ENCODE data around the gene KAT14. TPM values are rescaled to one million over a fixed set of nuclear protein-coding genes. Genes with fewer than 3 reads are reported as not detected.
A peak's percentile ranks its signal among the peaks of the same experiment; 100 is the strongest.
"Not testable (repeated sequence)": the region's sequence is repeated elsewhere in the genome, so short reads cannot be mapped to it uniquely, and the experiment has no call there.

The KAT14 gene
- total and polyA plus RNA-seq, 4 donors: 5.3 to 12.9 (median 8.6) TPM

- ATAC-seq (ENCODE audit: insufficient read depth, low FRiP score) (no peak), DNase-seq (peak; percentile 57 to 73 (median 71))
- Histone ChIP-seq H3K4me1 (ENCODE audit: control insufficient read depth in 5 of 5, insufficient read depth in 5 of 5, low read length in 5 of 5) (peaks cover 0 to 22% (median 2%) of the 10 kb centered on the region in 5 donors), H3K9me3 (ENCODE audit: control insufficient read depth in 4 of 4, insufficient read depth in 3 of 4, low read length in 3 of 4) (peaks cover 0 to 4% (median 0%) of the 10 kb centered on the region in 4 donors), H3K4me3 (no peak overlapping the region), H3K27ac (ENCODE audit: low read depth in 1 of 2, low read length in 1 of 2) (no peak overlapping the region), H3K27me3 (ENCODE audit: control insufficient read depth in 3 of 3, insufficient read depth in 3 of 3, low read length in 2 of 3) (no peaks in the 10 kb centered on the region), H3K36me3 (ENCODE audit: control insufficient read depth in 4 of 4, insufficient read depth in 4 of 4, low read length in 4 of 4) (no peaks in the 10 kb centered on the region), H3K9ac (ENCODE audit: insufficient read depth in 1 of 2, low read length in 2 of 2) (peak overlapping the region in 1 of 2 donors; percentile 63)
- 32 to 47% methylated on average over 9 of the region's 9 CpGs for WGBS, 2 donors
- no peak for TF ChIP-seq CTCF (IDR thresholded peaks at IDR 0.05; ENCODE audit: control extremely low read depth, extremely low read depth)
These were observed 87.4 kb downstream of the KAT14 start for GRCh38 chr20:18224968-18225568.

- peaks cover 0 to 22% (median 2%) of the 10 kb centered on the region in 5 donors for H3K4me1 ChIP-seq (ENCODE audit: control insufficient read depth in 5 of 5, insufficient read depth in 5 of 5, low read length in 5 of 5)
- ATAC-seq (ENCODE audit: insufficient read depth, low FRiP score) (no peak), DNase-seq (peak in 2 of 3 donors; percentile 6 to 11)
- H3K9ac ChIP-seq (ENCODE audit: insufficient read depth in 1 of 2, low read length in 2 of 2): no peak overlapping the region
- H3K36me3 ChIP-seq (ENCODE audit: control insufficient read depth in 4 of 4, insufficient read depth in 4 of 4, low read length in 4 of 4): no peaks in the 10 kb centered on the region
- TF ChIP-seq CTCF (IDR thresholded peaks at IDR 0.05; ENCODE audit: control extremely low read depth, extremely low read depth): no peak
- H3K4me3 ChIP-seq: no peak overlapping the region
- H3K27ac ChIP-seq (ENCODE audit: low read depth in 1 of 2, low read length in 1 of 2): no peak overlapping the region
- no peaks in the 10 kb centered on the region for H3K27me3 ChIP-seq (ENCODE audit: control insufficient read depth in 3 of 3, insufficient read depth in 3 of 3, low read length in 2 of 3)
- WGBS, 2 donors: 66 to 79% methylated on average over 4 of the region's 4 CpGs
- peaks cover 0 to 4% (median 0%) of the 10 kb centered on the region in 4 donors for H3K9me3 ChIP-seq (ENCODE audit: control insufficient read depth in 4 of 4, insufficient read depth in 3 of 4, low read length in 3 of 4)
These were observed 88.0 kb downstream of the KAT14 start for GRCh38 chr20:18225632-18226031.

GRCh38 chr20:18226741-18227140, 89.1 kb downstream of the KAT14 start:
- DNase-seq; H3K36me3 ChIP-seq (ENCODE audit: control insufficient read depth in 4 of 4, insufficient read depth in 4 of 4, low read length in 4 of 4); H3K27me3 ChIP-seq (ENCODE audit: control insufficient read depth in 3 of 3, insufficient read depth in 3 of 3, low read length in 2 of 3); H3K9me3 ChIP-seq (ENCODE audit: control insufficient read depth in 4 of 4, insufficient read depth in 3 of 4, low read length in 3 of 4); H3K4me3 ChIP-seq; H3K9ac ChIP-seq (ENCODE audit: insufficient read depth in 1 of 2, low read length in 2 of 2); ATAC-seq (ENCODE audit: insufficient read depth, low FRiP score); H3K27ac ChIP-seq (ENCODE audit: low read depth in 1 of 2, low read length in 1 of 2): not testable (repeated sequence)
- 92 to 93% methylated on average over 27 to 28 of the region's 28 CpGs for WGBS, 2 donors
- H3K4me1 ChIP-seq (ENCODE audit: control insufficient read depth in 5 of 5, insufficient read depth in 5 of 5, low read length in 5 of 5): peaks cover 0 to 22% (median 2%) of the 10 kb centered on the region in 5 donors

- Histone ChIP-seq H3K4me1 (ENCODE audit: control insufficient read depth in 5 of 5, insufficient read depth in 5 of 5, low read length in 5 of 5) (no peaks in the 10 kb centered on the region), H3K27me3 (ENCODE audit: control insufficient read depth in 3 of 3, insufficient read depth in 3 of 3, low read length in 2 of 3) (no peaks in the 10 kb centered on the region), H3K36me3 (ENCODE audit: control insufficient read depth in 4 of 4, insufficient read depth in 4 of 4, low read length in 4 of 4) (no peaks in the 10 kb centered on the region), H3K27ac (ENCODE audit: low read depth in 1 of 2, low read length in 1 of 2) (no peak overlapping the region), H3K4me3 (no peak overlapping the region), H3K9ac (ENCODE audit: insufficient read depth in 1 of 2, low read length in 2 of 2) (no peak overlapping the region), H3K9me3 (ENCODE audit: control insufficient read depth in 4 of 4, insufficient read depth in 3 of 4, low read length in 3 of 4) (peaks cover 0 to 4% (median 0%) of the 10 kb centered on the region in 4 donors)
- ATAC-seq (ENCODE audit: insufficient read depth, low FRiP score) (no peak), DNase-seq (no peak)
- TF ChIP-seq CTCF (IDR thresholded peaks at IDR 0.05; ENCODE audit: control extremely low read depth, extremely low read depth): no peak
- 56 to 63% methylated on average over 3 of the region's 3 CpGs for WGBS, 2 donors
These were observed 95.8 kb downstream of the KAT14 start for GRCh38 chr20:18233408-18233943.

Small RNA genes within 50 kb of the gene (small RNA-seq; reads per million reads assigned to genes)
- not detected for gene RF00019 (ENCODE audit: low replicate concordance)
- gene RNU7-137P (ENCODE audit: low replicate concordance): not detected

Other genes with a start within 250 kb of the KAT14 start
- 100 to 1,000 TPM in 1 of 2 donors, 10 to 100 TPM in 1; 66.8 to 194 TPM for gene SNX5, start 169.1 kb upstream of the KAT14 start, total RNA-seq
- gene SNX5, start 169.1 kb upstream of the KAT14 start, polyA plus RNA-seq: 100 to 1,000 TPM in 1 of 2 donors, 10 to 100 TPM in 1; 66.6 to 107 TPM
- 10 to 100 TPM; 10.1 to 19.1 TPM for gene MGME1, start 168.8 kb upstream of the KAT14 start, total RNA-seq
- 10 to 100 TPM; 11.0 to 11.9 TPM for gene MGME1, start 168.8 kb upstream of the KAT14 start, polyA plus RNA-seq
- 10 to 100 TPM in 1 of 2 donors, 1 to 10 TPM in 1; 7.8 to 11.2 TPM for gene OVOL2, start 79.9 kb upstream of the KAT14 start, total RNA-seq
- gene OVOL2, start 79.9 kb upstream of the KAT14 start, polyA plus RNA-seq: 1 to 10 TPM; 2.7 to 6.7 TPM
- 10 to 100 TPM in 1 of 2 donors, 1 to 10 TPM in 1; 8.9 to 11.4 TPM for gene PET117, start within 50 bp of the KAT14 start, total RNA-seq
- gene PET117, start within 50 bp of the KAT14 start, polyA plus RNA-seq: 10 to 100 TPM; 12.5 to 13.5 TPM
- 10 to 100 TPM; 10.5 to 27.1 TPM for gene ZNF133, start 150.7 kb downstream of the KAT14 start, total RNA-seq
- gene ZNF133, start 150.7 kb downstream of the KAT14 start, polyA plus RNA-seq: 1 to 10 TPM; 7.8 to 9.3 TPM

Data from lung (tissue), 13 donors.